HFF-Myc (cell line): Measurements from ENCODE around the gene SP5.

Source experiments
- DNase-seq: peaks from one replicate; pipeline ENCODE4 v3.0.0-alpha.2; 2011; ENCODE audit warnings: low read depth; ENCODE audit errors: extremely low read depth
- H3K4me3 ChIP-seq: replicated peaks from 2 replicates; pipeline ENCODE4 v1.5.1; 2011; ENCODE audit warnings: low read depth, mild to moderate bottlenecking, control low read depth, low read length
- CTCF ChIP-seq: IDR thresholded peaks from 2 replicates; pipeline ENCODE4 v1.5.1; 2012; ENCODE audit warnings: mild to moderate bottlenecking, low read depth, low read length, control low read depth; ENCODE audit errors: missing control alignments

Gene SP5

GRCh38 chr2:170679607-170680079 lies 35.5 kb upstream of the SP5 start:
- no peak for TF ChIP-seq CTCF
- H3K4me3 ChIP-seq, result no peak overlapping the region
- DNase-seq, result no peak

- H3K4me3 ChIP-seq, result no peak overlapping the region
- DNase-seq, result no peak
Measured at GRCh38 chr2:170680172-170680941, 34.8 kb upstream of the SP5 start.

GRCh38 chr2:170681311-170681710 lies 33.8 kb upstream of the SP5 start:
- DNase-seq, result no peak
- no peak for TF ChIP-seq CTCF
- no peak overlapping the region for H3K4me3 ChIP-seq

More at GRCh38 chr2:170680172-170680941, 34.8 kb upstream of the SP5 start:
- no peak for TF ChIP-seq CTCF

- no peak overlapping the region for H3K4me3 ChIP-seq
- no peak for DNase-seq
- no peak for TF ChIP-seq CTCF
Measured at GRCh38 chr2:170685591-170685990, 29.5 kb upstream of the SP5 start.

GRCh38 chr2:170689481-170689880 lies 25.7 kb upstream of the SP5 start:
- H3K4me3 ChIP-seq, result no peak overlapping the region
- no peak for DNase-seq
- no peak for TF ChIP-seq CTCF

GRCh38 chr2:170690640-170691039 lies 24.5 kb upstream of the SP5 start:
- no peak for DNase-seq
- no peak overlapping the region for H3K4me3 ChIP-seq
- no peak for TF ChIP-seq CTCF
